Measurements from ENCODE around the gene IGLL5.
"Not testable (repeated sequence)": the region's sequence is repeated elsewhere in the genome, so short reads cannot be mapped to it uniquely, and the experiment has no call there.

GRCh38 chr22:22900527-22901205 lies 13.1 kb downstream of the IGLL5 start:
- TF ChIP-seq CTCF (IDR thresholded peaks at IDR 0.05; ENCODE audit: low read depth, low read length, poor library complexity, severe bottlenecking); EZH2phosphoT487 (IDR thresholded peaks at IDR 0.05; ENCODE audit: borderline replicate concordance, low read length): not testable (repeated sequence)

Data from DOHH2 (cell line).